Thymus (tissue), 11 donors: ENCODE results near the gene RTEL1. TPM values are rescaled to one million over a fixed set of nuclear protein-coding genes. Genes with fewer than 3 reads are reported as not detected.

Experiments used
- DNase-seq, 9 donors: peaks; one replicate each; pipeline ENCODE4 v3.0.0-alpha.2; 2013; ENCODE audit warnings: low spot score in 9 of 9, low read depth in 6 of 9, missing footprints in 1 of 9
- H3K27ac ChIP-seq, 2 donors: one replicate each; pipeline ENCODE4 v1.5.1; 2013; ENCODE audit warnings: control low read depth in 1 of 2, low read depth in 1 of 2, low read length in 1 of 2, mild to moderate bottlenecking in 1 of 2, moderate library complexity in 1 of 2
- H3K27me3 ChIP-seq, 2 donors: one replicate each; pipeline ENCODE4 v1.5.1; 2013; ENCODE audit warnings: low read length in 1 of 2; ENCODE audit not compliant: control insufficient read depth in 2 of 2, insufficient read depth in 1 of 2
- H3K36me3 ChIP-seq, 2 donors: one replicate each; pipeline ENCODE4 v1.5.1; 2013; ENCODE audit warnings: low read length in 1 of 2, mild to moderate bottlenecking in 1 of 2, moderate library complexity in 1 of 2; ENCODE audit not compliant: control insufficient read depth in 2 of 2, insufficient read depth in 2 of 2
- H3K4me1 ChIP-seq, 2 donors: one replicate each; pipeline ENCODE4 v1.5.1; 2013; ENCODE audit warnings: low read length in 2 of 2; ENCODE audit not compliant: control insufficient read depth in 2 of 2, insufficient read depth in 2 of 2
- H3K4me3 ChIP-seq, 2 donors: one replicate each; pipeline ENCODE4 v1.5.1; 2013; ENCODE audit warnings: low read length in 2 of 2, control low read depth in 1 of 2, mild to moderate bottlenecking in 1 of 2
- H3K9me3 ChIP-seq, 2 donors: one replicate each; pipeline ENCODE4 v1.5.1; 2013; ENCODE audit warnings: low read length in 1 of 2, mild to moderate bottlenecking in 1 of 2; ENCODE audit not compliant: control insufficient read depth in 2 of 2, insufficient read depth in 1 of 2
- WGBS: extraction: QIAGEN DNeasy Blood & Tissue Kit; methylation state at CpG from one replicate; pipeline ENCODE4 v1.1.7; 2013; 5-methylcytosine and 5-hydroxymethylcytosine counted together
- polyA plus RNA-seq: library from polyadenylated mRNA; stranded (reverse); fragments of 200-250 nt; gene quantifications from one replicate; pipeline ENCODE4 v1.2.3, GENCODE V29; 2013
- total RNA-seq: library from RNA; stranded (reverse); fragments of 120-200 nt; gene quantifications from one replicate; pipeline ENCODE4 v1.2.4, GENCODE V29; 2013
- donor health status: healthy.

RTEL1 gene
- total and polyA plus RNA-seq, 2 donors, result 8.1 to 18.8 TPM

GRCh38 chr20:63661959-63662812 lies 4.1 kb downstream of the RTEL1 start:
- no peaks in the 10 kb centered on the region for H3K27me3 ChIP-seq
- WGBS, result 94% methylated on average over 33 of the region's 33 CpGs
- H3K9me3 ChIP-seq, result no peaks in the 10 kb centered on the region
- H3K4me3 ChIP-seq, result no peak overlapping the region
- peaks cover 12 to 18% of the 10 kb centered on the region in 2 donors for H3K4me1 ChIP-seq
- no peak overlapping the region for H3K27ac ChIP-seq
- peaks cover 40 to 52% of the 10 kb centered on the region in 2 donors for H3K36me3 ChIP-seq
- DNase-seq, result no peak

GRCh38 chr20:63662813-63663189 lies 4.7 kb downstream of the RTEL1 start:
- Histone ChIP-seq H3K36me3 (peaks cover 46 to 58% of the 10 kb centered on the region in 2 donors), H3K4me1 (peaks cover 6 to 12% of the 10 kb centered on the region in 2 donors), H3K4me3 (no peak overlapping the region), H3K9me3 (no peaks in the 10 kb centered on the region), H3K27me3 (no peaks in the 10 kb centered on the region), H3K27ac (no peak overlapping the region)
- no peak for DNase-seq
- WGBS, result 98% methylated on average over 9 of the region's 9 CpGs

- H3K4me1 ChIP-seq, result peaks cover 6 to 9% of the 10 kb centered on the region in 2 donors
- WGBS, result 98% methylated on average over 26 of the region's 26 CpGs
- no peak for DNase-seq
- H3K27me3 ChIP-seq, result no peaks in the 10 kb centered on the region
- no peak overlapping the region for H3K27ac ChIP-seq
- no peaks in the 10 kb centered on the region for H3K9me3 ChIP-seq
- no peak overlapping the region for H3K4me3 ChIP-seq
- peaks cover 52 to 65% of the 10 kb centered on the region in 2 donors for H3K36me3 ChIP-seq
Observed at GRCh38 chr20:63663332-63664066, 5.4 kb downstream of the RTEL1 start.

- Histone ChIP-seq H3K27ac (no peak overlapping the region), H3K9me3 (no peaks in the 10 kb centered on the region), H3K36me3 (peaks cover 56 to 70% of the 10 kb centered on the region in 2 donors), H3K4me1 (peaks cover 2% of the 10 kb centered on the region in 2 donors), H3K4me3 (no peak overlapping the region), H3K27me3 (no peaks in the 10 kb centered on the region)
- 98% methylated on average over 22 of the region's 22 CpGs for WGBS
- no peak for DNase-seq
Observed at GRCh38 chr20:63664143-63664851, 6.2 kb downstream of the RTEL1 start.

GRCh38 chr20:63664861-63665594 lies 6.9 kb downstream of the RTEL1 start:
- Histone ChIP-seq H3K27me3 (no peaks in the 10 kb centered on the region), H3K36me3 (peaks cover 56 to 70% of the 10 kb centered on the region in 2 donors), H3K9me3 (no peaks in the 10 kb centered on the region), H3K4me3 (no peak overlapping the region), H3K4me1 (no peaks in the 10 kb centered on the region), H3K27ac (no peak overlapping the region)
- 92% methylated on average over 18 of the region's 18 CpGs for WGBS
- no peak for DNase-seq

- Histone ChIP-seq H3K27me3 (no peaks in the 10 kb centered on the region), H3K4me1 (no peaks in the 10 kb centered on the region), H3K36me3 (peaks cover 55 to 65% of the 10 kb centered on the region in 2 donors), H3K27ac (no peak overlapping the region), H3K9me3 (no peaks in the 10 kb centered on the region), H3K4me3 (no peak overlapping the region)
- DNase-seq, result no peak
- WGBS, result over 99% methylated on average over 14 of the region's 14 CpGs
Observed at GRCh38 chr20:63665708-63666107, 7.6 kb downstream of the RTEL1 start.

- H3K4me1 ChIP-seq, result no peaks in the 10 kb centered on the region
- H3K9me3 ChIP-seq, result no peaks in the 10 kb centered on the region
- H3K4me3 ChIP-seq, result no peak overlapping the region
- 96% methylated on average over 16 of the region's 16 CpGs for WGBS
- no peak for DNase-seq
- no peaks in the 10 kb centered on the region for H3K27me3 ChIP-seq
- peaks cover 43 to 55% of the 10 kb centered on the region in 2 donors for H3K36me3 ChIP-seq
- no peak overlapping the region for H3K27ac ChIP-seq
Observed at GRCh38 chr20:63667858-63668257, 9.7 kb downstream of the RTEL1 start.

- Histone ChIP-seq H3K4me1 (no peaks in the 10 kb centered on the region), H3K27me3 (no peaks in the 10 kb centered on the region), H3K9me3 (no peaks in the 10 kb centered on the region), H3K36me3 (peaks cover 39 to 50% of the 10 kb centered on the region in 2 donors), H3K27ac (no peak overlapping the region), H3K4me3 (no peak overlapping the region)
- DNase-seq, result no peak
- 92% methylated on average over 11 of the region's 11 CpGs for WGBS
Observed at GRCh38 chr20:63668351-63668750, 10.2 kb downstream of the RTEL1 start.
